HEK293 (cell line): Measurements from ENCODE around the gene AKAP12.

Experiments
- CTCF ChIA-PET: fragments of 350-600 bp; formaldehyde crosslinking; extraction: SDS; loops from one replicate; lab custom pipeline; 2021; ENCODE audit warnings: antibody characterized with exemption; lab: Yijun Ruan, JAX
- POLR2A ChIA-PET: fragments of 300-600 bp; formaldehyde crosslinking; extraction: SDS; loops from one replicate; lab custom pipeline; 2020; ENCODE audit warnings: antibody characterized with exemption, inconsistent platforms; lab: Yijun Ruan, JAX
- H3K27ac ChIP-seq: fragments of 200-500 bp; sonication (Bioruptor generic); 2 replicates; pipeline ENCODE4 v1.5.1; 2014; ENCODE audit warnings: low read depth, low read length, control low read depth, inconsistent platforms; ENCODE audit errors: extremely low read depth
- H3K36me3 ChIP-seq, 2 experiments: fragments of 200-500 bp in 1 of 2; sonication (Bioruptor generic) in 1 of 2; 1 replicate in 1 of 2; 2 replicates in 1 of 2; pipeline ENCODE4 v1.5.1; 2014 to 2017; ENCODE audit warnings: inconsistent platforms in 2 of 2, low read length in 2 of 2; ENCODE audit not compliant: control insufficient read depth in 2 of 2, insufficient read depth in 1 of 2
- H3K4me1 ChIP-seq: fragments of 200-500 bp; sonication (Bioruptor generic); 2 replicates; pipeline ENCODE4 v1.5.1; 2014; ENCODE audit warnings: mild to moderate bottlenecking, low read length, inconsistent platforms; ENCODE audit not compliant: control insufficient read depth, insufficient read depth
- H3K4me3 ChIP-seq: 2 replicates; pipeline ENCODE4 v1.5.1; 2011; ENCODE audit warnings: low read depth, mild to moderate bottlenecking, control low read depth, low read length, moderate library complexity
- H3K9me3 ChIP-seq: fragments of 200-500 bp; sonication (Bioruptor generic); 2 replicates; pipeline ENCODE4 v1.5.1; 2014; ENCODE audit warnings: low read depth, low read length, inconsistent platforms; ENCODE audit not compliant: control insufficient read depth, insufficient read depth
- GFI1B ChIP-seq: fragments of 450-650 bp; formaldehyde crosslinking; IDR thresholded peaks from 2 replicates; pipeline ENCODE4 v1.5.1; 2016; ENCODE audit warnings: missing biosample characterization, missing genetic modification characterization
- KLF1 ChIP-seq: fragments of 450-650 bp; formaldehyde crosslinking; IDR thresholded peaks from 2 replicates; pipeline ENCODE4 v1.5.1; 2016; ENCODE audit warnings: missing biosample characterization, missing genetic modification characterization
- KLF17 ChIP-seq: fragments of 450-650 bp; formaldehyde crosslinking; IDR thresholded peaks from 2 replicates; pipeline ENCODE4 v1.5.1; 2016; ENCODE audit warnings: missing biosample characterization, missing genetic modification characterization
- OSR2 ChIP-seq: fragments of 450-650 bp; formaldehyde crosslinking; IDR thresholded peaks from 2 replicates; pipeline ENCODE4 v1.5.1; 2016; ENCODE audit warnings: missing biosample characterization, missing genetic modification characterization
- ZBTB44 ChIP-seq: fragments of 450-650 bp; IDR thresholded peaks from 2 replicates; pipeline ENCODE4 v1.5.1; 2018; ENCODE audit warnings: missing biosample characterization, mild to moderate bottlenecking, missing genetic modification characterization
- ZNF10 ChIP-seq: fragments of 450-650 bp; formaldehyde crosslinking; IDR thresholded peaks from 2 replicates; pipeline ENCODE4 v1.5.1; 2017; ENCODE audit warnings: missing biosample characterization, missing genetic modification characterization
- ZNF157 ChIP-seq: fragments of 450-650 bp; formaldehyde crosslinking; IDR thresholded peaks from 2 replicates; pipeline ENCODE4 v1.5.1; 2016; ENCODE audit warnings: missing biosample characterization, missing genetic modification characterization
- ZNF214 ChIP-seq: fragments of 450-650 bp; formaldehyde crosslinking; IDR thresholded peaks from 2 replicates; pipeline ENCODE4 v1.5.1; 2017; ENCODE audit warnings: missing biosample characterization, mild to moderate bottlenecking, missing genetic modification characterization, borderline replicate concordance
- ZNF24 ChIP-seq: fragments of 450-650 bp; formaldehyde crosslinking; IDR thresholded peaks from 2 replicates; pipeline ENCODE4 v1.5.1; 2016; ENCODE audit warnings: missing biosample characterization, missing genetic modification characterization
- ZNF362 ChIP-seq: fragments of 450-650 bp; formaldehyde crosslinking; IDR thresholded peaks from 2 replicates; pipeline ENCODE4 v1.5.1; 2016; ENCODE audit warnings: missing biosample characterization, missing genetic modification characterization
- ZNF366 ChIP-seq: fragments of 450-650 bp; formaldehyde crosslinking; conservative IDR thresholded peaks from 2 replicates; pipeline ENCODE4 v1.5.1; 2016; ENCODE audit warnings: missing biosample characterization, missing genetic modification characterization
- ZNF404 ChIP-seq: fragments of 450-650 bp; formaldehyde crosslinking; IDR thresholded peaks from 2 replicates; pipeline ENCODE4 v1.5.1; 2017; ENCODE audit warnings: missing biosample characterization, missing genetic modification characterization
- ZNF473 ChIP-seq: fragments of 450-650 bp; formaldehyde crosslinking; IDR thresholded peaks from 2 replicates; pipeline ENCODE4 v1.5.1; 2017; ENCODE audit warnings: missing biosample characterization, missing genetic modification characterization
- ZNF600 ChIP-seq: fragments of 450-650 bp; formaldehyde crosslinking; IDR thresholded peaks from 2 replicates; pipeline ENCODE4 v1.5.1; 2016; ENCODE audit warnings: missing biosample characterization, missing genetic modification characterization
- ZNF629 ChIP-seq: fragments of 450-650 bp; formaldehyde crosslinking; IDR thresholded peaks from 2 replicates; pipeline ENCODE4 v1.5.1; 2017; ENCODE audit warnings: missing biosample characterization, missing genetic modification characterization
- ZNF658 ChIP-seq: fragments of 450-650 bp; formaldehyde crosslinking; IDR thresholded peaks from 2 replicates; pipeline ENCODE4; 2016; ENCODE audit warnings: missing biosample characterization, missing genetic modification characterization
- ZNF677 ChIP-seq: fragments of 450-650 bp; IDR thresholded peaks from 2 replicates; pipeline ENCODE4 v1.5.0; 2018; ENCODE audit warnings: missing biosample characterization, mild to moderate bottlenecking, missing genetic modification characterization, moderate library complexity
- ZNF76 ChIP-seq: fragments of 450-650 bp; formaldehyde crosslinking; IDR thresholded peaks from 2 replicates; pipeline ENCODE4; 2016; ENCODE audit warnings: low read depth, missing biosample characterization, missing genetic modification characterization, borderline replicate concordance
- ZNF792 ChIP-seq: fragments of 450-650 bp; formaldehyde crosslinking; IDR thresholded peaks from 2 replicates; pipeline ENCODE4 v1.5.1; 2016; ENCODE audit warnings: missing biosample characterization, missing genetic modification characterization
- ZSCAN23 ChIP-seq: fragments of 450-650 bp; formaldehyde crosslinking; IDR thresholded peaks from 2 replicates; pipeline ENCODE4 v1.5.1; 2016; ENCODE audit warnings: missing biosample characterization, missing genetic modification characterization
- ZSCAN30 ChIP-seq: fragments of 450-650 bp; IDR thresholded peaks from 2 replicates; pipeline ENCODE4 v1.5.1; 2018; ENCODE audit warnings: missing biosample characterization, mild to moderate bottlenecking, missing genetic modification characterization, moderate library complexity
- TF ChIP-seq, protein P1 (sequence below): fragments of 450-650 bp; formaldehyde crosslinking; IDR thresholded peaks from 2 replicates; pipeline ENCODE4; 2016; ENCODE audit warnings: missing biosample characterization, missing genetic modification characterization
- TF ChIP-seq, protein P2 (sequence below): fragments of 450-650 bp; formaldehyde crosslinking; conservative IDR thresholded peaks from 2 replicates; pipeline ENCODE4 v1.5.1; 2016; ENCODE audit warnings: low read depth, missing biosample characterization, missing genetic modification characterization

The AKAP12 gene

GRCh38 chr6:151289399-151290007 is 49.7 kb downstream of the AKAP12 start:
- no peaks in the 10 kb centered on the region for H3K36me3 ChIP-seq
- peaks cover 4% of the 10 kb centered on the region; the same call in 1 of the 2 replicates for H3K4me1 ChIP-seq
- POLR2A ChIA-PET = no interaction called here
- H3K27ac ChIP-seq = no peak overlapping the region
- H3K4me3 ChIP-seq = no peak overlapping the region
- no peak for TF ChIP-seq ZNF157 (tag by site-specific recombination)
- no peak for TF ChIP-seq KLF1 (tag by site-specific recombination)
- no peak for TF ChIP-seq ZNF404
- TF ChIP-seq GFI1B (tag by site-specific recombination) = no peak
- TF ChIP-seq ZNF362 (tag by site-specific recombination) = no peak
- TF ChIP-seq ZNF10 (tag by site-specific recombination) = no peak
- TF ChIP-seq, protein P1, sequence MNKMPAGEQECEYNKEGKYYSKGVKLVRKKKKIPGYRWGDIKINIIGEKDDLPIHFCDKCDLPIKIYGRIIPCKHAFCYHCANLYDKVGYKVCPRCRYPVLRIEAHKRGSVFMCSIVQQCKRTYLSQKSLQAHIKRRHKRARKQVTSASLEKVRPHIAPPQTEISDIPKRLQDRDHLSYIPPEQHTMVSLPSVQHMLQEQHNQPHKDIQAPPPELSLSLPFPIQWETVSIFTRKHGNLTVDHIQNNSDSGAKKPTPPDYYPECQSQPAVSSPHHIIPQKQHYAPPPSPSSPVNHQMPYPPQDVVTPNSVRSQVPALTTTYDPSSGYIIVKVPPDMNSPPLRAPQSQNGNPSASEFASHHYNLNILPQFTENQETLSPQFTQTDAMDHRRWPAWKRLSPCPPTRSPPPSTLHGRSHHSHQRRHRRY = no peak
- TF ChIP-seq ZNF214 (tag by site-specific recombination) = no peak
- no peak for TF ChIP-seq ZNF24 (tag by site-specific recombination)
- TF ChIP-seq ZNF473 (tag by site-specific recombination) = no peak
- TF ChIP-seq KLF17 (tag by site-specific recombination) = no peak
- TF ChIP-seq ZNF76 = no peak
- TF ChIP-seq ZNF629 (tag by site-specific recombination) = no peak
- TF ChIP-seq ZNF366 (tag by site-specific recombination) = no peak
- TF ChIP-seq, all 188 proteins: peak for 0
- CTCF ChIA-PET = interaction anchor here (0.8 to 2.0 kb wide), 4 partner anchors 35 to 274 kb away, joined by 3 to 7 read pairs (median 4); no protein-coding TSS in a partner anchor
- H3K9me3 ChIP-seq = no peaks in the 10 kb centered on the region

GRCh38 chr6:151290877-151291721 is 51.3 kb downstream of the AKAP12 start:
- peaks cover 4% of the 10 kb centered on the region; the same call in 1 of the 2 replicates for H3K4me1 ChIP-seq
- H3K36me3 ChIP-seq = no peaks in the 10 kb centered on the region
- H3K9me3 ChIP-seq = no peaks in the 10 kb centered on the region
- no peak overlapping the region for H3K27ac ChIP-seq
- H3K4me3 ChIP-seq = no peak overlapping the region
- TF ChIP-seq ZNF792 (tag by site-specific recombination) (no peak), OSR2 (no peak), ZSCAN30 (tag by site-specific recombination) (no peak), ZNF677 (no peak), ZBTB44 (tag by site-specific recombination) (no peak), ZNF658 (tag by site-specific recombination) (no peak), ZNF600 (tag by site-specific recombination) (0 out of 2 replicates have a peak, but pooled peaks have one; percentile 13), ZSCAN23 (tag by site-specific recombination) (no peak)
- TF ChIP-seq, protein P2, sequence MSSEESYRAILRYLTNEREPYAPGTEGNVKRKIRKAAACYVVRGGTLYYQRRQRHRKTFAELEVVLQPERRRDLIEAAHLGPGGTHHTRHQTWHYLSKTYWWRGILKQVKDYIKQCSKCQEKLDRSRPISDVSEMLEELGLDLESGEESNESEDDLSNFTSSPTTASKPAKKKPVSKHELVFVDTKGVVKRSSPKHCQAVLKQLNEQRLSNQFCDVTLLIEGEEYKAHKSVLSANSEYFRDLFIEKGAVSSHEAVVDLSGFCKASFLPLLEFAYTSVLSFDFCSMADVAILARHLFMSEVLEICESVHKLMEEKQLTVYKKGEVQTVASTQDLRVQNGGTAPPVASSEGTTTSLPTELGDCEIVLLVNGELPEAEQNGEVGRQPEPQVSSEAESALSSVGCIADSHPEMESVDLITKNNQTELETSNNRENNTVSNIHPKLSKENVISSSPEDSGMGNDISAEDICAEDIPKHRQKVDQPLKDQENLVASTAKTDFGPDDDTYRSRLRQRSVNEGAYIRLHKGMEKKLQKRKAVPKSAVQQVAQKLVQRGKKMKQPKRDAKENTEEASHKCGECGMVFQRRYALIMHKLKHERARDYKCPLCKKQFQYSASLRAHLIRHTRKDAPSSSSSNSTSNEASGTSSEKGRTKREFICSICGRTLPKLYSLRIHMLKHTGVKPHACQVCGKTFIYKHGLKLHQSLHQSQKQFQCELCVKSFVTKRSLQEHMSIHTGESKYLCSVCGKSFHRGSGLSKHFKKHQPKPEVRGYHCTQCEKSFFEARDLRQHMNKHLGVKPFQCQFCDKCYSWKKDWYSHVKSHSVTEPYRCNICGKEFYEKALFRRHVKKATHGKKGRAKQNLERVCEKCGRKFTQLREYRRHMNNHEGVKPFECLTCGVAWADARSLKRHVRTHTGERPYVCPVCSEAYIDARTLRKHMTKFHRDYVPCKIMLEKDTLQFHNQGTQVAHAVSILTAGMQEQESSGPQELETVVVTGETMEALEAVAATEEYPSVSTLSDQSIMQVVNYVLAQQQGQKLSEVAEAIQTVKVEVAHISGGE (tag by site-specific recombination) = no peak
- POLR2A ChIA-PET = interaction anchor here (1.0 kb wide), 1 partner anchor 35 kb away, joined by 3 read pairs; no protein-coding TSS in a partner anchor
- CTCF ChIA-PET = interaction anchor here (2.0 kb wide), 1 partner anchor 33 kb away, joined by 7 read pairs; no protein-coding TSS in a partner anchor
